Stomach (tissue), 19 donors: ENCODE measurements around the gene EFCAB12. TPM values are rescaled to one million over a fixed set of nuclear protein-coding genes. Genes with fewer than 3 reads are reported as not detected.

Source experiments
- DNase-seq, 2 donors: peaks; one replicate each; pipeline versions ENCODE4 v3.0.0 to v3.0.0-alpha.2; 2013 to 2019
- H3K27ac ChIP-seq, 5 donors: fragments of 200-600 bp in 4 of 5; sonication (generic) in 4 of 5; one replicate each; pipeline ENCODE4 v1.5.1; 2013 to 2019; ENCODE audit warnings: mild to moderate bottlenecking in 1 of 5, moderate library complexity in 1 of 5
- H3K27me3 ChIP-seq, 3 donors: fragments of 200-600 bp; sonication (generic); one replicate each; pipeline ENCODE4 v1.5.1; 2017 to 2019; ENCODE audit warnings: mixed run types in 1 of 3
- H3K36me3 ChIP-seq, 4 donors: fragments of 200-600 bp; sonication (generic); 1 replicate in 3 of 4; 2 replicates in 1 of 4; pipeline ENCODE4 v1.5.1; 2016 to 2019
- H3K4me1 ChIP-seq, 4 donors: fragments of 200-600 bp; sonication (generic); one replicate each; pipeline ENCODE4 v1.5.1; 2016 to 2019
- H3K4me3 ChIP-seq, 4 donors: fragments of 200-600 bp; sonication (generic) in 3 of 4; one replicate each; pipeline ENCODE4 v1.5.1; 2016 to 2019; ENCODE audit warnings: mild to moderate bottlenecking in 1 of 4
- H3K9me3 ChIP-seq, 4 donors: fragments of 200-600 bp; sonication (generic); one replicate each; pipeline ENCODE4 v1.5.1; 2016 to 2019
- EP300 ChIP-seq: sonication (generic); formaldehyde crosslinking; IDR thresholded peaks from one replicate; pipeline ENCODE4 v1.6.1; 2017; ENCODE audit warnings: antibody characterized with exemption
- POLR2A ChIP-seq, 4 donors: fragments of 450-650 bp; IDR thresholded peaks; one replicate each; pipeline ENCODE4 v1.6.1; 2016; ENCODE audit warnings: antibody characterized with exemption in 4 of 4, control low read depth in 2 of 4, mild to moderate bottlenecking in 1 of 4, moderate library complexity in 1 of 4
- POLR2AphosphoS5 ChIP-seq, 3 donors: sonication (generic); formaldehyde crosslinking; IDR thresholded peaks; one replicate each; pipeline ENCODE4 v1.6.1; 2016; ENCODE audit warnings: antibody characterized with exemption in 3 of 3
- WGBS, 5 donors: extraction: QIAGEN DNeasy Blood & Tissue Kit in 3 of 5; methylation state at CpG; one replicate each; pipeline versions ENCODE4 v1.1.5 to v1.1.7; 2013 to 2018; 5-methylcytosine and 5-hydroxymethylcytosine counted together
- intact Hi-C: fragments of 100-400 bp; cut with DNase I; formaldehyde crosslinking; loops from one replicate; pipeline ENCODE4 v1.15.1; 2023; ENCODE audit warnings: low total_unique reads
- long read RNA-seq, 10 donors: transcript quantifications; one replicate each; lab custom pipeline, GENCODE V29; 2026
- polyA plus RNA-seq, 3 donors: library from polyadenylated mRNA; stranded (reverse); fragments of 200-250 nt; gene quantifications; one replicate each; pipeline ENCODE4 v1.2.3, GENCODE V29; 2013
- total RNA-seq, 5 donors: library from RNA; depleted of rRNA; stranded (reverse); fragments of >200 nt; gene quantifications; one replicate each; pipeline versions ENCODE4 v1.1.0 to v1.2.3, GENCODE V29; 2014 to 2016
- TF ChIP-seq, protein P1 (sequence below), 7 experiments: fragments of 450-650 bp in 4 of 7; fragments of 200-600 bp in 3 of 7; sonication (generic) in 3 of 7; IDR thresholded peaks; one replicate each; pipeline ENCODE4 v1.5.1; 2016 to 2019; ENCODE audit warnings: antibody characterized with exemption in 7 of 7, control low read depth in 2 of 7, mild to moderate bottlenecking in 1 of 7
- donor health status: healthy with polysubstance abuse.
- donor health status: Bipolar disorder and iron deficiency.
- donor health status: healthy.

The EFCAB12 gene
- total RNA-seq (1 to 10 TPM in 1 of 5 donors, under 1 TPM in 2, not detected in 2; 0.72 to 4.0 (median 0.92) TPM), polyA plus RNA-seq (1 to 10 TPM in 2 of 3 donors, under 1 TPM in 1; 0.33 to 2.7 (median 2.6) TPM)
- long read RNA-seq, donor 1 = 0 reads
- long read RNA-seq, donor 2 = 0 reads
- long read RNA-seq, donor 3 = 0 reads
- long read RNA-seq, donor 4 = 0 reads
- long read RNA-seq, donor 5 = 0 reads
- long read RNA-seq, donor 6 = 0 reads
- long read RNA-seq, donor 7 = 0 reads
- long read RNA-seq, donor 8 = 0 reads
- long read RNA-seq, donor 9 = 0 reads
- long read RNA-seq, donor 10 = 0 reads

GRCh38 chr3:129428376-129429079 is at the start of gene EFCAB12:
EFCAB12 (minus strand) TSS chr3:129428636; CDS start chr3:129428488, 148 bp downstream.
- peak within 1 kb of the TSS; percentile 50 to 78 (median 63) for H3K4me3 ChIP-seq
- H3K4me1 ChIP-seq = peaks cover 19 to 30% (median 21%) of the 10 kb centered on the region in 4 donors
- intact Hi-C loops = no loop called here
- 2 to 10% (median 3%) methylated on average over 34 to 42 of the region's 42 CpGs for WGBS, 5 donors
- H3K27me3 ChIP-seq = no peaks in the 10 kb centered on the region
- H3K27ac ChIP-seq = peak within 1 kb of the TSS; percentile 58 to 78 (median 70)
- H3K36me3 ChIP-seq = peaks cover 21 to 39% (median 35%) of the 10 kb centered on the region in 4 donors
- TF ChIP-seq POLR2AphosphoS5 (IDR thresholded peaks at IDR 0.05) = peak in 1 of 3 donors; percentile 93
- TF ChIP-seq, protein P1, sequence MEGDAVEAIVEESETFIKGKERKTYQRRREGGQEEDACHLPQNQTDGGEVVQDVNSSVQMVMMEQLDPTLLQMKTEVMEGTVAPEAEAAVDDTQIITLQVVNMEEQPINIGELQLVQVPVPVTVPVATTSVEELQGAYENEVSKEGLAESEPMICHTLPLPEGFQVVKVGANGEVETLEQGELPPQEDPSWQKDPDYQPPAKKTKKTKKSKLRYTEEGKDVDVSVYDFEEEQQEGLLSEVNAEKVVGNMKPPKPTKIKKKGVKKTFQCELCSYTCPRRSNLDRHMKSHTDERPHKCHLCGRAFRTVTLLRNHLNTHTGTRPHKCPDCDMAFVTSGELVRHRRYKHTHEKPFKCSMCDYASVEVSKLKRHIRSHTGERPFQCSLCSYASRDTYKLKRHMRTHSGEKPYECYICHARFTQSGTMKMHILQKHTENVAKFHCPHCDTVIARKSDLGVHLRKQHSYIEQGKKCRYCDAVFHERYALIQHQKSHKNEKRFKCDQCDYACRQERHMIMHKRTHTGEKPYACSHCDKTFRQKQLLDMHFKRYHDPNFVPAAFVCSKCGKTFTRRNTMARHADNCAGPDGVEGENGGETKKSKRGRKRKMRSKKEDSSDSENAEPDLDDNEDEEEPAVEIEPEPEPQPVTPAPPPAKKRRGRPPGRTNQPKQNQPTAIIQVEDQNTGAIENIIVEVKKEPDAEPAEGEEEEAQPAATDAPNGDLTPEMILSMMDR (IDR thresholded peaks at IDR 0.05) = no peak
- peak; percentile 97 to 98 for DNase-seq
- no peaks in the 10 kb centered on the region for H3K9me3 ChIP-seq

GRCh38 chr3:129476586-129476985 is 48.1 kb upstream of the EFCAB12 start:
- H3K4me1 ChIP-seq = peaks cover 0 to 5% (median 2%) of the 10 kb centered on the region in 4 donors
- H3K27ac ChIP-seq = no peak overlapping the region
- no peak for DNase-seq
- peaks cover 19 to 79% (median 75%) of the 10 kb centered on the region in 4 donors for H3K36me3 ChIP-seq
- TF ChIP-seq POLR2A (IDR thresholded peaks at IDR 0.05) = no peak
- TF ChIP-seq POLR2AphosphoS5 (IDR thresholded peaks at IDR 0.05) = no peak
- TF ChIP-seq, protein P1 (IDR thresholded peaks at IDR 0.05) = no peak
- TF ChIP-seq EP300 = no peak
- no peaks in the 10 kb centered on the region for H3K9me3 ChIP-seq
- no peaks in the 10 kb centered on the region for H3K27me3 ChIP-seq
- WGBS, 5 donors = 90 to 94% (median 91%) methylated on average over 5 to 6 of the region's 6 CpGs
- intact Hi-C loops = no loop called here
- H3K4me3 ChIP-seq = no peak overlapping the region

- Histone ChIP-seq H3K4me1 (peaks cover 0 to under 1% (median 0%) of the 10 kb centered on the region in 4 donors), H3K9me3 (no peaks in the 10 kb centered on the region), H3K4me3 (no peak overlapping the region), H3K36me3 (peaks cover 23 to 82% (median 75%) of the 10 kb centered on the region in 4 donors), H3K27me3 (no peaks in the 10 kb centered on the region), H3K27ac (no peak overlapping the region)
- 90 to 100% (median 98%) methylated on average over 3 of the region's 3 CpGs for WGBS, 5 donors
- TF ChIP-seq POLR2A (IDR thresholded peaks at IDR 0.05) (no peak), EP300 (no peak), POLR2AphosphoS5 (IDR thresholded peaks at IDR 0.05) (no peak)
- TF ChIP-seq, protein P1 (IDR thresholded peaks at IDR 0.05) = no peak
- no peak for DNase-seq
- intact Hi-C loops = no loop called here
These were observed 47.4 kb upstream of the EFCAB12 start for GRCh38 chr3:129475863-129476262.

GRCh38 chr3:129474984-129475804 is 46.8 kb upstream of the EFCAB12 start:
- H3K4me1 ChIP-seq = no peaks in the 10 kb centered on the region
- DNase-seq = no peak
- H3K9me3 ChIP-seq = no peaks in the 10 kb centered on the region
- H3K36me3 ChIP-seq = peaks cover 23 to 81% (median 73%) of the 10 kb centered on the region in 4 donors
- WGBS, 5 donors = 93 to 97% (median 96%) methylated on average over 10 of the region's 10 CpGs
- no peak for TF ChIP-seq POLR2A (IDR thresholded peaks at IDR 0.05)
- TF ChIP-seq, protein P1 (IDR thresholded peaks at IDR 0.05) = no peak
- no peak for TF ChIP-seq POLR2AphosphoS5 (IDR thresholded peaks at IDR 0.05)
- no peak for TF ChIP-seq EP300
- H3K4me3 ChIP-seq = no peak overlapping the region
- no peak overlapping the region for H3K27ac ChIP-seq
- intact Hi-C loops = no loop called here
- H3K27me3 ChIP-seq = no peaks in the 10 kb centered on the region
